Ammon's horn (tissue), 1 donor: ENCODE results near the gene RP9.
"Not testable (repeated sequence)": the region's sequence is repeated elsewhere in the genome, so short reads cannot be mapped to it uniquely, and the experiment has no call there.

ENCODE experiments used
- DNase-seq: peaks from one replicate; pipeline ENCODE4 v3.0.0-alpha.2; 2016; ENCODE audit warnings: low spot score

RP9 gene

GRCh38 chr7:33101906-33102305 lies 7.3 kb downstream of the RP9 start:
- DNase-seq: no peak

DNA sequence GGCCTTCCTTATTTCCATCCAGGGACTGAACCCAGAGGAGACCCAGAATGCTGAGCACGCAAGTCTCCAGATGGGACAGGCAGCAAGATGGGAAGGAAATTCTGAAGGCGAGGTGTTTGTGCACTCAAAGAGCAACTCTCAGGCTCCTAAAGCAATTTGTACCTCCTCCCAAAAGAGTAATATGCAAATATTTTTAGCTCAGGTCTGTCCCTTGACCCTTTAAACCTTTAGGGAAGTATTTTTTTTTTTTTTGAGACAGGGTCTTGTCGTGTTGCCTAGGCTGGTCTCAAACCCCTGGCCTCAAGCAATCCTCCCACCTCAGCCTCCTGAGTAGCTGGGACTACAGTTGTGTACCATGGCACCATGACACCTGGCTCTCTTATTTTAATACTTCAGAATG lies 8.4 kb downstream of the RP9 start:
- no peak for DNase-seq

GRCh38 chr7:33099154-33099940 lies 9.9 kb downstream of the RP9 start:
- no peak for DNase-seq

GRCh38 chr7:33094745-33095275 lies 14.4 kb downstream of the RP9 start:
- DNase-seq: not testable (repeated sequence)

GRCh38 chr7:33093266-33093665 lies 15.9 kb downstream of the RP9 start:
- no peak for DNase-seq

DNA sequence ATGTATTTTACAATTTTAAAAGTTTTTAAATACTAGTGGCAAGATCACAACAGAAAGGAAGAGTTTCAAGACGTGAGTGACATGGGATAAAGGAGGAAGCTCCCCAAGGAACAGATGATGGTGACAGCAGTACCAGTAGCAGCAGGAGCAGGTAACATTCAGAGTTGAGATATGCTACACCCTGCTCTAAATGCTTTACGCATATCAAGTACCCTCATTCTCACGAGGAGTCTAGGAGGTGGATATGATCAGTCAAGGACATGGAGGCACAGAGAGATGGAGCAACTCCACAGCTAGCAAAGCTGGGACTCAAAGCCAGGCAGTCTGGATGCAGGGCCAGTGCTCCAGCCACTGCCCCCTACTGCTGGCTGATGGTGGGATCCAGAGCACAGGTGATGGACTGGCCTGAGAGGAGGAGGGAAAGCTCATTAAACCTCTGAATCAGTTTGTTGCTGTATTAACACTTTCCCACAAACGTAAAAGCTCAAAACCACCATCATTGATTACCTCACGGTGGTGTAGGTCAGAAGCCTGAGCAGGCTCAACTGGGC lies 17.5 kb downstream of the RP9 start:
- no peak for DNase-seq

DNA sequence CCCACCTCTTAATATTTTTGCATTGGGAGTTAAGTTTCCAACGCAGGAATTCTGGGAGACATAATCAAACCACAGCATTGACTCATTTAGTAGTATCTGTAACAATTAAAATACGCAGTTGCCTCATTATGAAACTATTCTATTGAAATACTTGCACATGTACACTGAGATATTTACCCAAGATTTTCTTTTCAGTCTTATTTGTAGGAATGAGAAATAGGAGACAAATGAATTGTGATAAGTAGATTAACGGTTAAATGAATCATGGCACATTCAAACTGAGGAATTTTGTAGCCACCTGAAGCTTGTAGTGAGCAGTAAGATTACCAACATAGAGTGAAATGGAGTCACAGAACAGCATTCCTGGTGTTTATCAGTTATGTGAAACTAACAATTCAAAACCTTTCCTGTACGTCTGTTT lies 18.1 kb downstream of the RP9 start:
- DNase-seq: no peak

GRCh38 chr7:33089142-33089541 lies 20.1 kb downstream of the RP9 start:
- no peak for DNase-seq

- DNase-seq: no peak
Observed at GRCh38 chr7:33087858-33088257, 21.3 kb downstream of the RP9 start.

- DNase-seq: no peak
Observed at GRCh38 chr7:33087356-33087755, 21.8 kb downstream of the RP9 start.

- DNase-seq: no peak
Observed at GRCh38 chr7:33079763-33080690, 29.2 kb downstream of the RP9 start.

- no peak for DNase-seq
Observed at GRCh38 chr7:33079096-33079495, 30.1 kb downstream of the RP9 start.

DNA sequence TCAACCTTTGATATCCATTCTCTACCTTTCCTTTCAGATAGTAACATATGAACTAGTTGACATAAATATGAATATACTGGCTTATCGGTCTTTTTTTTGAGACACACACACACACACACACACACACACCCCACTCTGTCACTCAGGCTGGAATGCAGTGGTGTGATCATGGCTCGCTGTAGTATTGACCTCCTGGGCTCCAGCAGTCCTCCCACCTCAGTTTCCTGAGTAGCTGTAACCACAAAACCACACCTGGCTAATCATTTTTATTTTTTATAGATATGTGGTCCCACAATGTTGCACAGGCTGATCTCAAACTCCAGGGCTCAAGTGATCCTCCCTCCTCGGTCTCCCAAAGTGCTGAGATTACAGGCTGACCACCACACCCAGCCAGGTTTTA lies 32.5 kb downstream of the RP9 start:
- no peak for DNase-seq

DNA sequence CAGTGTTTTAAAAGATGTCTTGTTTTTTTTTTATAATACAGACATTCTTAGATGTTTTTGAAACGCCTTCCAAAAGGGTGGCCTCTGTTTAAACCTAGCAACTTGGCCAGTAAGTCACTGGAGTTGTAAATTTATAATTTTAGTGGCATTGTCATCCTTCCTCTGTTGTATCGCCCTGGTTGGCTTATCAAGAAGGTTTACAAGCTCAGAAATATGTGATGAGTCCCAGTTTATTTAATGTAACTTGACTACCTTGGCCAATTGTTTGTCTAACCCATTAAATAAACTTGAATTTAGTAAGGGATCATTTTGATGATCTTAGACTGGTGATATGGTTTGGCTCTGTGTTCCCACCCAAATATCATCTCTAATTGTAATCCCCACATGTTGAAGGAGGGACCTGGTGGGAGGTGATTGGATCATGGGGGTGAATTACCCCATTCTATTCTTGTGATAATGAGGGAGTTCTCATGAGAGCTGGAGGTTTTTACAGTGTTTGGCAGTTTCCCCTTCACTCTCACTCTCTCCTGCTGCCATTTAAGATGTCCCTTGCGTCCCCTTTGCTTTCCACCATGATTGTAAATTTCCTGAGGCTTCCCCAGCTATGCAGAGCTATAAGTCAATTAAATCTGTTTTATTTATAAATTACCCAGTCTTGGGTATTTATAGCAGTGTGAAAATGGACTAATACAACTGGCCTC lies 33.2 kb downstream of the RP9 start:
- DNase-seq: no peak

GRCh38 chr7:33073243-33073642 lies 36.0 kb downstream of the RP9 start:
- no peak for DNase-seq

GRCh38 chr7:33072471-33072870 lies 36.7 kb downstream of the RP9 start:
- DNase-seq: no peak

DNA sequence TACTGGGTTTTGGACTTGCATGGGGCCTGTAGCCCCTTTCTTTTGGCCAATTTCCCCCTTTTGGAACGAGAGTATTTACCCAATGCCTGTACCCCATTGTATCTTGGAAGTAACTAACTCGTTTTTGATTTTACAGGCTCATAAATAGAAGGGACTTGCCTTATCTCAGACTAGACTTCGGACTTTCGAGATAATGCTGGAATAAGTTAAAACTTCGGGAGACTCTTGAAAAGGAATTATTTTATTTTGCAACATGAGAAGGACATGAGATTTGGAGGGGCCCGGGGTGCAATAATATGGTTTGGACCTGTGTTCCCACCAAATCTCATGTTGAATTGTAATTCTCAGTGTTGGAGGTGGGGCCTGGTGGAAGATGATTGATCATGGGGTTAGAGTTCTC lies 38.4 kb downstream of the RP9 start:
- DNase-seq: no peak

DNA sequence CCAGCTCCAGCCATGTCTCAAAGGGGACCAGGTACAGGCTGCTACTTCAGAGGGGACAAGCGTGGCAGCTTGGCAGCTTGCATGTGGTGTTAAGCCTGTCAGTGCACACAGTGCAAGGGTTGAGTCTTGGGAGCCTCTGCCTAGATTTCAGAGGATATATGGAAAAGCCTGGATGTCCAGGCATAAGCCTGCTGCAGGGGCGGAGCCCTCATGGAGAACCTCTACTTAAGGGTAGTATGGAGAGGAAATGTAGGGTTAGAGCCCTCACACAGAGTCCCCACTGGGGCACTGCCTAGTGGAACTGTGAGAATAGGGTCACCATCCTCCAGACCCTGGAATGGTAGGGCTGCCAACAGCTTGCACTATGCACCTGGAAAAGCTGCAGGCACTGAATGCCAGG lies 38.9 kb downstream of the RP9 start:
- no peak for DNase-seq

DNA sequence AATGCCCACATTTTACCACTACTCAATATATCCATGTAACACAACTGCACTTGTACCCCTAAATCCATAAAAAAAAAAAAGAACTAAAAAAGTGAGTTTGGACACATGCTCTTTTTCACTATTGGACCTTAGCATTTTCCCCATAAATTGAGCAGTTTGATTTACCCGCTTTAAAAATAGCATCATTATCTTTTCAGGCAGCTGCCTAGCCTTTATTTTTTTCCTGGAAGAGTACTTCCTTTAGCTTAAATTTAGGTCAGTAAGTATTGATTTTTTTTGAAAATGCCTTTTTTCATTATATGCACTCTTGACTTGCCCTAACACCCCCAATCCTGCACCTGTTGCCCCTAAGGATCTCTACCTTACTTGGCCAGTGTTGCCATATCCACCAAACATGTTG lies 41.3 kb downstream of the RP9 start:
- no peak for DNase-seq

- no peak for DNase-seq
Observed at GRCh38 chr7:33066771-33067170, 42.4 kb downstream of the RP9 start.

DNA sequence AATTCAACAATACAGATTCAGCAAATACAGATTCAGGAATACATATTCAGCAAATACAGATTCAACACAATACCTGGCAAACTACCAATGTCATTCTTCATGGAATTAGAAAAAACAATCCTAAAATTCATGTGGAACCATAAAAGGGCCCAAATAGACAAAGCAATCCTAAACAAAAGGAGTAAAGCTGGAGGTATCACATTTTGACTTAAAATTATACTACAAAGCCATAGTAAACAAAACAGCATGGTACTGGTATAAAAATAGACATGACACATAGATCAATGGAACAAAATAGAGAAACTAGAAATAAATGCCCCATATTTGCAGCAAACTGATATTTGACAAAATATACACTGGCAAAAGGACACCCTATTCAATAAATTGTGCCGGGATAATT lies 43.2 kb downstream of the RP9 start:
- DNase-seq: no peak
